Measurements from ENCODE around the gene TMEM204. TPM values are rescaled to one million over a fixed set of nuclear protein-coding genes. Genes with fewer than 3 reads are reported as not detected.

TMEM204 gene
- polyA plus RNA-seq, 2 of the 4 experiments (the other 2 are of a cell fraction), result not detected

GRCh38 chr16:1590930-1591705, 57.7 kb downstream of the TMEM204 start:
- ChIA-PET CTCF (interaction anchor here (1.1 kb wide), 1 partner anchor 15 kb away, joined by 3 read pairs; no protein-coding TSS in a partner anchor), POLR2A (no interaction called here)
- H3K4me2 ChIP-seq, result no peak overlapping the region
- DNase-seq (ENCODE audit: low read depth in 1 of 2, low spot score in 1 of 2) (no peak), FAIRE-seq (no peak), ATAC-seq (no peak)
- 93% methylated on average over 23 of the region's 23 CpGs for WGBS (ENCODE audit: missing lambda C conversion rate)
- no peak overlapping the region for H3K4me3 ChIP-seq
- H3K27ac ChIP-seq, result no peak overlapping the region
- H3K4me1 ChIP-seq, result no peaks in the 10 kb centered on the region
- H3K9me3 ChIP-seq, result no peaks in the 10 kb centered on the region
- TF ChIP-seq TFCP2L1 (CRISPR knock-in tag; IDR thresholded peaks at IDR 0.05), result no peak
- TF ChIP-seq SMC3 (IDR thresholded peaks at IDR 0.05), result no peak
- no peak for TF ChIP-seq MAX (IDR thresholded peaks at IDR 0.05)
- no peak for TF ChIP-seq E2F6 (IDR thresholded peaks at IDR 0.05; ENCODE audit: borderline replicate concordance, low read depth)
- no peak for TF ChIP-seq TP53 (CRISPR knock-in tag; IDR thresholded peaks at IDR 0.05)
- TF ChIP-seq ZNF302 (CRISPR knock-in tag; IDR thresholded peaks at IDR 0.05), result no peak
- no peak for TF ChIP-seq JUNB (IDR thresholded peaks at IDR 0.05)
- TF ChIP-seq EHF (CRISPR knock-in tag; IDR thresholded peaks at IDR 0.05), result no peak
- TF ChIP-seq USF2 (IDR thresholded peaks at IDR 0.05), result no peak
- no peak for TF ChIP-seq BCL3 (IDR thresholded peaks at IDR 0.05)
- no peak for TF ChIP-seq REST (IDR thresholded peaks at IDR 0.05)
- no peak for TF ChIP-seq HDAC2 (IDR thresholded peaks at IDR 0.05)
- no peak for TF ChIP-seq HOXB13 (CRISPR knock-in tag; IDR thresholded peaks at IDR 0.05; ENCODE audit: low read depth)
- TF ChIP-seq POLR2AphosphoS2 (conservative IDR thresholded peaks at IDR 0.05; ENCODE audit: low read length), result no peak

- no peaks in the 10 kb centered on the region for H3K9me3 ChIP-seq
- H3K27ac ChIP-seq, result no peak overlapping the region
- ChIA-PET POLR2A (no interaction called here), CTCF (no interaction called here)
- no peaks in the 10 kb centered on the region for H3K4me1 ChIP-seq
- no peak for ATAC-seq
- no peak for FAIRE-seq
- H3K4me2 ChIP-seq, result no peak overlapping the region
- WGBS (ENCODE audit: missing lambda C conversion rate), result 80% methylated on average over 15 of the region's 16 CpGs
- DNase-seq (ENCODE audit: low read depth in 1 of 2, low spot score in 1 of 2), result no peak
- no peak overlapping the region for H3K4me3 ChIP-seq
- TF ChIP-seq JUN (IDR thresholded peaks at IDR 0.05) (no peak), CHD2 (IDR thresholded peaks at IDR 0.05; ENCODE audit: low read length, partially characterized antibody) (no peak), NFE2L2 (conservative IDR thresholded peaks at IDR 0.05; ENCODE audit: low read length) (no peak), HOXB13 (CRISPR knock-in tag; IDR thresholded peaks at IDR 0.05; ENCODE audit: low read depth) (no peak), REST (IDR thresholded peaks at IDR 0.05) (no peak), NPAS2 (CRISPR knock-in tag; IDR thresholded peaks at IDR 0.05; ENCODE audit: borderline replicate concordance) (no peak), NR3C1 (IDR thresholded peaks at IDR 0.05) (no peak), RFX5 (IDR thresholded peaks at IDR 0.05) (no peak), CTCF (IDR thresholded peaks at IDR 0.05) (no peak), HMGXB4 (CRISPR knock-in tag; IDR thresholded peaks at IDR 0.05; ENCODE audit: borderline replicate concordance) (no peak), TP53 (CRISPR knock-in tag; IDR thresholded peaks at IDR 0.05) (no peak)
Observed at GRCh38 chr16:1592446-1592845, 59.0 kb downstream of the TMEM204 start.
